GM21367 (cell line): ENCODE data around the gene COPB2.

Experiments used
- ATAC-seq: cut with Tn5 transposase; IDR thresholded peaks from one replicate; pipeline ENCODE4 v1.9.1; 2021; ENCODE audit not compliant: unreplicated experiment

The COPB2 gene

GRCh38 chr3:139309880-139310279 is 79.6 kb downstream of the COPB2 start:
- no peak for ATAC-seq

GRCh38 chr3:139309061-139309591 is 80.3 kb downstream of the COPB2 start:
- no peak for ATAC-seq

- no peak for ATAC-seq
Observed at GRCh38 chr3:139308560-139308959, 80.9 kb downstream of the COPB2 start.

- ATAC-seq, result no peak
Observed at GRCh38 chr3:139307601-139308555, 81.6 kb downstream of the COPB2 start.
